ENCODE data around the gene IRX6.

GRCh38 chr16:55364811-55365210 lies 40.8 kb downstream of the IRX6 start:
- TF ChIP-seq POLR2AphosphoS5 (IDR thresholded peaks at IDR 0.05) = no peak
- TF ChIP-seq, protein P1, sequence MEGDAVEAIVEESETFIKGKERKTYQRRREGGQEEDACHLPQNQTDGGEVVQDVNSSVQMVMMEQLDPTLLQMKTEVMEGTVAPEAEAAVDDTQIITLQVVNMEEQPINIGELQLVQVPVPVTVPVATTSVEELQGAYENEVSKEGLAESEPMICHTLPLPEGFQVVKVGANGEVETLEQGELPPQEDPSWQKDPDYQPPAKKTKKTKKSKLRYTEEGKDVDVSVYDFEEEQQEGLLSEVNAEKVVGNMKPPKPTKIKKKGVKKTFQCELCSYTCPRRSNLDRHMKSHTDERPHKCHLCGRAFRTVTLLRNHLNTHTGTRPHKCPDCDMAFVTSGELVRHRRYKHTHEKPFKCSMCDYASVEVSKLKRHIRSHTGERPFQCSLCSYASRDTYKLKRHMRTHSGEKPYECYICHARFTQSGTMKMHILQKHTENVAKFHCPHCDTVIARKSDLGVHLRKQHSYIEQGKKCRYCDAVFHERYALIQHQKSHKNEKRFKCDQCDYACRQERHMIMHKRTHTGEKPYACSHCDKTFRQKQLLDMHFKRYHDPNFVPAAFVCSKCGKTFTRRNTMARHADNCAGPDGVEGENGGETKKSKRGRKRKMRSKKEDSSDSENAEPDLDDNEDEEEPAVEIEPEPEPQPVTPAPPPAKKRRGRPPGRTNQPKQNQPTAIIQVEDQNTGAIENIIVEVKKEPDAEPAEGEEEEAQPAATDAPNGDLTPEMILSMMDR (IDR thresholded peaks at IDR 0.05) = no peak
- TF ChIP-seq POLR2A (IDR thresholded peaks at IDR 0.05) = no peak
